Measurements from ENCODE around the gene MDFI.

DNA sequence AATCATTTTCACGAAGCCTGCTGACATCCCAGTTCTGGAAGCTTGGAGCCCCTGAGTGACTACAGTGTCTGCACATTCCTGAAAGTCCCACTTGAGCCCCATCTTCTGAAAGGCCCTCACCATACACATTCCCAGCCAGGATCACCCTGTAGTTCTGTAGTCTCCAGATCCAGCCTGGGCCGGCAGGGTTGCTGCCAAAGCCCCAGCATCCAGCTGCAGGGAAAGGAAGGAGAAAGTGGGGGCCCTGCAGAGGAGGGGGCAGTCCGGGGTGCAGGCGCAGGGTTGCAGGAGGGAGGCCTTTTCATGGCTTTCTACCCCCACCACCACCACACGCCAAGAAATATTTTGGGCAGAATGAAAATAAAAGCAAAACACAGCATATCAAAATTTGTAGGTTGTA is 26.0 kb downstream of the MDFI start:
- TF ChIP-seq, protein P1, sequence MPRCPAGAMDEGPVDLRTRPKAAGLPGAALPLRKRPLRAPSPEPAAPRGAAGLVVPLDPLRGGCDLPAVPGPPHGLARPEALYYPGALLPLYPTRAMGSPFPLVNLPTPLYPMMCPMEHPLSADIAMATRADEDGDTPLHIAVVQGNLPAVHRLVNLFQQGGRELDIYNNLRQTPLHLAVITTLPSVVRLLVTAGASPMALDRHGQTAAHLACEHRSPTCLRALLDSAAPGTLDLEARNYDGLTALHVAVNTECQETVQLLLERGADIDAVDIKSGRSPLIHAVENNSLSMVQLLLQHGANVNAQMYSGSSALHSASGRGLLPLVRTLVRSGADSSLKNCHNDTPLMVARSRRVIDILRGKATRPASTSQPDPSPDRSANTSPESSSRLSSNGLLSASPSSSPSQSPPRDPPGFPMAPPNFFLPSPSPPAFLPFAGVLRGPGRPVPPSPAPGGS (IDR thresholded peaks at IDR 0.05) = no peak
- TF ChIP-seq POLR2A (IDR thresholded peaks at IDR 0.05; ENCODE audit: low read length) (no peak), KDM1A (IDR thresholded peaks at IDR 0.05; ENCODE audit: low read depth) (no peak), KDM5A (IDR thresholded peaks at IDR 0.05) (no peak), ZC3H11A (IDR thresholded peaks at IDR 0.05) (no peak)
- TF ChIP-seq, protein P2, sequence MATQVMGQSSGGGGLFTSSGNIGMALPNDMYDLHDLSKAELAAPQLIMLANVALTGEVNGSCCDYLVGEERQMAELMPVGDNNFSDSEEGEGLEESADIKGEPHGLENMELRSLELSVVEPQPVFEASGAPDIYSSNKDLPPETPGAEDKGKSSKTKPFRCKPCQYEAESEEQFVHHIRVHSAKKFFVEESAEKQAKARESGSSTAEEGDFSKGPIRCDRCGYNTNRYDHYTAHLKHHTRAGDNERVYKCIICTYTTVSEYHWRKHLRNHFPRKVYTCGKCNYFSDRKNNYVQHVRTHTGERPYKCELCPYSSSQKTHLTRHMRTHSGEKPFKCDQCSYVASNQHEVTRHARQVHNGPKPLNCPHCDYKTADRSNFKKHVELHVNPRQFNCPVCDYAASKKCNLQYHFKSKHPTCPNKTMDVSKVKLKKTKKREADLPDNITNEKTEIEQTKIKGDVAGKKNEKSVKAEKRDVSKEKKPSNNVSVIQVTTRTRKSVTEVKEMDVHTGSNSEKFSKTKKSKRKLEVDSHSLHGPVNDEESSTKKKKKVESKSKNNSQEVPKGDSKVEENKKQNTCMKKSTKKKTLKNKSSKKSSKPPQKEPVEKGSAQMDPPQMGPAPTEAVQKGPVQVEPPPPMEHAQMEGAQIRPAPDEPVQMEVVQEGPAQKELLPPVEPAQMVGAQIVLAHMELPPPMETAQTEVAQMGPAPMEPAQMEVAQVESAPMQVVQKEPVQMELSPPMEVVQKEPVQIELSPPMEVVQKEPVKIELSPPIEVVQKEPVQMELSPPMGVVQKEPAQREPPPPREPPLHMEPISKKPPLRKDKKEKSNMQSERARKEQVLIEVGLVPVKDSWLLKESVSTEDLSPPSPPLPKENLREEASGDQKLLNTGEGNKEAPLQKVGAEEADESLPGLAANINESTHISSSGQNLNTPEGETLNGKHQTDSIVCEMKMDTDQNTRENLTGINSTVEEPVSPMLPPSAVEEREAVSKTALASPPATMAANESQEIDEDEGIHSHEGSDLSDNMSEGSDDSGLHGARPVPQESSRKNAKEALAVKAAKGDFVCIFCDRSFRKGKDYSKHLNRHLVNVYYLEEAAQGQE (IDR thresholded peaks at IDR 0.05) = no peak
